Measurements from ENCODE around the gene TNKS1BP1. TPM values are rescaled to one million over a fixed set of nuclear protein-coding genes. Genes with fewer than 3 reads are reported as not detected.
A peak's percentile ranks its signal among the peaks of the same experiment; 100 is the strongest.

Gene TNKS1BP1
- polyA plus RNA-seq, 1 experiment, result 73.7 TPM

DNA sequence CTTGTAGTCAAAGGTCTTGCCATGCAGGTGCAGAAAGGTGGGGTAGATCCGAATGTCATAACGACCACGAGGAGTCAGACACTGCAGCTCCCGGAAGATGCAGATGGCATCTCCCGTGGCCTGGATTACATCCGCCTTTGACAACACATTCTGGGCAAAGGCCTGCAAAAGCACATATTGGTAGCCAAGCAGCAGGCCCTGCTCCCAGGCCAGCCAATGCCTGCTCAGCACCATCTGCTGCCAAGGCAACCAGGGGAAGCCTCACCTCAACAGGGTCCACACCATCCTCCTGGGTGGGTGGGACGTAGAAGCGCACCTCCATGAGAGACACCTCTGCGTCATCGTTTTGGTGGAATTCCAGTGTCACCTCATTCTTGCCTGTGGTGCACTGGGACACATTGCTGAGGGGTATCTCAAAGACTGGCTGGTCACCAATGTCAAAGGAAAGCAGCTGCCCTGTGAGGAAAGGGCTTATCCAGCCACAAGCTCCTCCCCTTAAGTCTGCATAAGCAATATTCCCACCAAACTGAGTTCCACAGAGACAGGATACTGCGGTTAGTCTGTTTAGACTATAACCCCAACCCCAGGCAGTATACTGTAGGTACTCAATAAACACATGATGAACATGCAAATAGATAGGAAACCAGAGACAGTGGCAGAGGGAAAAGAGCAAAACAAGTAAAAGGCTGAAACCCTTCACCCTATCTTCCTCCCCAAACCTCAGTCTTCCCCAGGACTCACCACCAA lies 8.1 kb upstream of the TNKS1BP1 start:
- no peak for DNase-seq (ENCODE audit: low read depth)
- no peaks in the 10 kb centered on the region for H3K27me3 ChIP-seq (ENCODE audit: control insufficient read depth, insufficient read depth, low read length)
- TF ChIP-seq CTCF (IDR thresholded peaks at IDR 0.05; ENCODE audit: insufficient read depth, low read depth, low read length), result no peak

DNA sequence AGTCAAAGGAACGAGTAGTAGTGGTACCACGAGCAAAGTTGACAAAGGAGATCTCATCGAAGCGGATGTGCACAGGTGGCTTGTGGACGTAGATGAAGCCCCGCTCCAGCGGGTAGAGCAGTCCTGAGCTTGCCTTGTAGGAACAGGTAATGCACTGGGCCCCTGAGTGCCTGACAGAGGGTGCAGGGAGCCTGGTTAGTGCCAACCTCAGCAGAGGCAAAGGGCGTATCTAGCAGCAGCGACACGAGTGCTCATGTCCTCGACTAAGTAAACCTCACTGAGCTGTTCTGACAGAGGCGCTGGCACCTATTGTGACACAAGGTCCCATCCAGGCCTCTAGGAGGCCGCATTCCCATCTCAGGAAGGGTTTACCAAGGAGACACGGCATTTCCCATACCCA lies 7.0 kb upstream of the TNKS1BP1 start:
- ChIA-PET CTCF (no interaction called here), POLR2A (no interaction called here)
- Histone ChIP-seq H3K27me3 (ENCODE audit: control insufficient read depth, insufficient read depth, low read length) (no peaks in the 10 kb centered on the region), H3K36me3 (ENCODE audit: control insufficient read depth, insufficient read depth, low read length) (peaks cover 44% of the 10 kb centered on the region), H3K4me3 (ENCODE audit: low read depth, low read length) (no peak overlapping the region)
- no peak for DNase-seq (ENCODE audit: low read depth)
- no peak for TF ChIP-seq CTCF (IDR thresholded peaks at IDR 0.05; ENCODE audit: insufficient read depth, low read depth, low read length)

More for the DNA sequence above, 8.1 kb upstream of the TNKS1BP1 start:
- CTCF ChIA-PET, result interaction anchor here (2.3 kb wide), 1 partner anchor 13 kb away, joined by 7 read pairs; no protein-coding TSS in a partner anchor
- POLR2A ChIA-PET, result no interaction called here
- H3K36me3 ChIP-seq (ENCODE audit: control insufficient read depth, insufficient read depth, low read length), result peaks cover 34% of the 10 kb centered on the region
- H3K4me3 ChIP-seq (ENCODE audit: low read depth, low read length), result no peak overlapping the region

GRCh38 chr11:57330029-57330428 lies 5.3 kb upstream of the TNKS1BP1 start:
- no peak for DNase-seq (ENCODE audit: low read depth)
- H3K27me3 ChIP-seq (ENCODE audit: control insufficient read depth, insufficient read depth, low read length), result no peaks in the 10 kb centered on the region
- no peak overlapping the region for H3K4me3 ChIP-seq (ENCODE audit: low read depth, low read length)
- POLR2A ChIA-PET, result no interaction called here
- CTCF ChIA-PET, result interaction anchor here (1.3 kb wide), 1 partner anchor 81 kb away, joined by 3 read pairs; no protein-coding TSS in a partner anchor
- no peak for TF ChIP-seq CTCF (IDR thresholded peaks at IDR 0.05; ENCODE audit: insufficient read depth, low read depth, low read length)
- peaks cover 47% of the 10 kb centered on the region for H3K36me3 ChIP-seq (ENCODE audit: control insufficient read depth, insufficient read depth, low read length)

- ChIA-PET POLR2A (no interaction called here), CTCF (no interaction called here)
- H3K27me3 ChIP-seq (ENCODE audit: control insufficient read depth, insufficient read depth, low read length), result no peaks in the 10 kb centered on the region
- H3K36me3 ChIP-seq (ENCODE audit: control insufficient read depth, insufficient read depth, low read length), result peaks cover 46% of the 10 kb centered on the region
- no peak for DNase-seq (ENCODE audit: low read depth)
- no peak for TF ChIP-seq CTCF (IDR thresholded peaks at IDR 0.05; ENCODE audit: insufficient read depth, low read depth, low read length)
- no peak overlapping the region for H3K4me3 ChIP-seq (ENCODE audit: low read depth, low read length)
Measured at GRCh38 chr11:57327721-57328120, 3.0 kb upstream of the TNKS1BP1 start.

GRCh38 chr11:57325735-57326048 lies 940 bp upstream of the TNKS1BP1 start:
- ChIA-PET POLR2A (no interaction called here), CTCF (interaction anchor here (0.8 to 1.4 kb wide), 4 partner anchors 9 to 167 kb away, joined by 3 to 5 read pairs (median 4); partner anchors contain the start of gene SSRP1)
- Histone ChIP-seq H3K36me3 (ENCODE audit: control insufficient read depth, insufficient read depth, low read length) (peaks cover 32% of the 10 kb centered on the region), H3K4me3 (ENCODE audit: low read depth, low read length) (peak overlapping the region; percentile 82), H3K27me3 (ENCODE audit: control insufficient read depth, insufficient read depth, low read length) (no peaks in the 10 kb centered on the region)
- TF ChIP-seq CTCF (IDR thresholded peaks at IDR 0.05; ENCODE audit: insufficient read depth, low read depth, low read length), result no peak
- DNase-seq (ENCODE audit: low read depth), result no peak
